ENCODE data around the gene ZBTB24.

The ZBTB24 gene

DNA sequence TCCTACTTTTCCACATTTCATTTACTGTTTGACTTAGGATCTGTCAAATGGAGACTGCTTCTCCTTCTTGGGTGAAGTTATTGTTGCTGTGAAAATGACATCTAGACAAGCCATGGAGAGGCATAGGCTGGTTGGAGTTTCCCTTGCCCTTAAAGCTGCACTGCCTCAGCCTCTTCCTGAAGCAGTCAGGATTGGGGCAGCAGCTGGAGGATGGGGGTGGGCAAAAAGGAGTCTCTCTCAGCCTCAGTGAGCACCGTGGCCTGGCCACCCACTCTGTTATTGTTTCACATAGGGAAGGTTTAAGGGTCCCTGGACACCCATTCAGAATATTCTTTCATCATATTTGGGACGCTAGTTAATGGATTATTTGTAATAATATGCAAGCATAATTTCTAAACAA is 7.7 kb upstream of the ZBTB24 start:
- no peak for DNase-seq (ENCODE audit: low read depth, low spot score)
- TF ChIP-seq, protein P1, sequence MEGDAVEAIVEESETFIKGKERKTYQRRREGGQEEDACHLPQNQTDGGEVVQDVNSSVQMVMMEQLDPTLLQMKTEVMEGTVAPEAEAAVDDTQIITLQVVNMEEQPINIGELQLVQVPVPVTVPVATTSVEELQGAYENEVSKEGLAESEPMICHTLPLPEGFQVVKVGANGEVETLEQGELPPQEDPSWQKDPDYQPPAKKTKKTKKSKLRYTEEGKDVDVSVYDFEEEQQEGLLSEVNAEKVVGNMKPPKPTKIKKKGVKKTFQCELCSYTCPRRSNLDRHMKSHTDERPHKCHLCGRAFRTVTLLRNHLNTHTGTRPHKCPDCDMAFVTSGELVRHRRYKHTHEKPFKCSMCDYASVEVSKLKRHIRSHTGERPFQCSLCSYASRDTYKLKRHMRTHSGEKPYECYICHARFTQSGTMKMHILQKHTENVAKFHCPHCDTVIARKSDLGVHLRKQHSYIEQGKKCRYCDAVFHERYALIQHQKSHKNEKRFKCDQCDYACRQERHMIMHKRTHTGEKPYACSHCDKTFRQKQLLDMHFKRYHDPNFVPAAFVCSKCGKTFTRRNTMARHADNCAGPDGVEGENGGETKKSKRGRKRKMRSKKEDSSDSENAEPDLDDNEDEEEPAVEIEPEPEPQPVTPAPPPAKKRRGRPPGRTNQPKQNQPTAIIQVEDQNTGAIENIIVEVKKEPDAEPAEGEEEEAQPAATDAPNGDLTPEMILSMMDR (IDR thresholded peaks at IDR 0.05; ENCODE audit: low read depth, low read length), result no peak
- in situ Hi-C loops (cut with HindIII; ENCODE audit: low sequenced_read_pairs), result no loop called here
- no peak overlapping the region for H3K4me3 ChIP-seq (ENCODE audit: low read depth, low read length)

DNA sequence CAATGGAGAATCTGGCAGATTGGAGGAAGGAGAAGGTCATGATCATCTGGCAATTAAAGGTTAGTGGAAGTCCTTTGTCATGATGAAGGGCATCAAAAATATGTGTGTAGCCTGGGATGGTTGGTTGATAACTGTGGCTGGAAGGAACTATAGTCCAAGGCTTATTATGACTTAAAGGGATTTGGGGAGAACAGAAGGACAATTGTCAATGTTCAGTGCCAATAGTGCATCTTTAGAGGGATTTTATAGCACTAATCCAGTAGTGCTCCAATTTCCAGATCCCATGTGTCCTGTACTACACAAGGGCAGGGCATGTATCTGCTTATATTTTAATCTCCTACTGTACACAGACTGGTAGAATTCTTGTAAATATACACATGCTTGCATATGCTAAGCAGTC is 5.0 kb upstream of the ZBTB24 start:
- no peak overlapping the region for H3K4me3 ChIP-seq (ENCODE audit: low read depth, low read length)
- TF ChIP-seq, protein P1 (IDR thresholded peaks at IDR 0.05; ENCODE audit: low read depth, low read length), result no peak
- in situ Hi-C loops (cut with HindIII; ENCODE audit: low sequenced_read_pairs), result no loop called here
- DNase-seq (ENCODE audit: low read depth, low spot score), result no peak

DNA sequence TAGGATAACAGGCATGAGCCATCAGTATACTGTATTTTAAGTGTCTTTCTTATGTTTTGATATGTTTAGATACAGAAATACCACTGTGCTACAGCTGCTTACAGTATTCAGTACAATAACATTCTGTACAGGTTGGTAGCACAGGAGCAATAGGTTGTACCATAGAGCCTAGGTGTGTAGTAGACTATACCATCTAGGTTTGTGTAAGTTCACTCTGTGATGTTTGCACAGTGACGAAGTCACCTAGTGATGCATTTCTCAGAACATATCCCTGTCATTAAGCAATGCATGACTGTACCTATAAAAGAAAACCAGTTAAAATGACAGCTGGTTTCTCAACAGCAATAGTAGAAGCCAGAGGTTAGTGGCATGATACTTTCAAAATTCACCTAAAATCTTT is 3.0 kb upstream of the ZBTB24 start:
- in situ Hi-C loops (cut with HindIII; ENCODE audit: low sequenced_read_pairs), result no loop called here
- TF ChIP-seq, protein P1 (IDR thresholded peaks at IDR 0.05; ENCODE audit: low read depth, low read length), result no peak
- H3K4me3 ChIP-seq (ENCODE audit: low read depth, low read length), result no peak overlapping the region
- no peak for DNase-seq (ENCODE audit: low read depth, low spot score)

DNA sequence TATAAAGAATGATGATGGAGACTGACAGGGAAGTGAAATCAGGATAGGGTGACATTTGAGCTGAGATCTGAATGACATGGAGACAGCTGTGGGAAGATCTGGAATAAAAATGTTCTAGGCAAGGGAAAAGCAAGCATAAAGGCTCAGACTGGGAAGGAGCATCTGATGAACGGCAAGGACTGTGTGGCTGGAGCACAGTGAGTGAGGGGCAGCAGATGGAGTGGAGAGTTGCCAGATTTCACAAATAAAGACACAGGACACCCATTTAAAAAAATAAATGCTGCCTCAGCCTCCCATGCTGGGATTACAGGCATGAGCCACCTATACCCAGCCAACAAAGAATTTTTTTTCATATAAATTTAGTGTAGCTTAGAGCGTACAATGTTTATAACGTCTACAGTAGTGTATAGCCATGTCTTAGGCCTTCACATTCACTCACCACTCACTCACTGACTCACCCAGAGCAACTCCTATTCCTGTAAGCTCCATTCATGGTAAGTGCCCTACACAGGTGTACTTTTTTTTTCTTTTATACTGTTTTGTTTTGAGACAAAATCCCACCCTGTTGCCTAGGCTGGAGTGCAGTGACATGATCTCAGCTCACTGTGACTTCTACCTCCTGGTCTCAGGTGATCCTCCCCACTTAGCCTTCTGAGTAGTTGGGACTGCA is 2.4 kb upstream of the ZBTB24 start:
- TF ChIP-seq, protein P1 (IDR thresholded peaks at IDR 0.05; ENCODE audit: low read depth, low read length), result no peak
- no peak overlapping the region for H3K4me3 ChIP-seq (ENCODE audit: low read depth, low read length)
- in situ Hi-C loops (cut with HindIII; ENCODE audit: low sequenced_read_pairs), result no loop called here

DNA sequence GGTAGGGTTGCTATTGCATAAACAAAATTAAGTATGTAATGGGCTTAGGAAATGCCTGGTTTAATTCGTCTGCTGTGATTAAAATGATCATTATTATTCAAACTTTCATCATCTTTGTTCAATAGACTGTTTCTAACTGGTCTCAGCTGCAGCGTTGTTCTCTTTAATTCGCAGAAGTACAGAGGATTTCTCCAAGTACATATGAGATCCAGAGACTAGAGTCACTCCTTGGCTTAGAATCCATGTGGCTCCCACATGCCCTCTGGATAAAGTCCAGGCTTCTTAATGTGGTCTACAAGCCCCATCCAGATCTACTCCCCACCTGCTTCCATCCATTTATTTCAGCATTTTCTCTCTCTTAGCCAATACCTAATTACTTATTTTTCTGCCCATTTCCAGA is 1.1 kb upstream of the ZBTB24 start:
- peak; percentile 9 for DNase-seq (ENCODE audit: low read depth, low spot score)
- no peak overlapping the region for H3K4me3 ChIP-seq (ENCODE audit: low read depth, low read length)
- in situ Hi-C loops (cut with HindIII; ENCODE audit: low sequenced_read_pairs), result no loop called here
- TF ChIP-seq, protein P1 (IDR thresholded peaks at IDR 0.05; ENCODE audit: low read depth, low read length), result no peak

More for the DNA sequence above, 2.4 kb upstream of the ZBTB24 start:
- no peak for DNase-seq (ENCODE audit: low read depth, low spot score)

DNA sequence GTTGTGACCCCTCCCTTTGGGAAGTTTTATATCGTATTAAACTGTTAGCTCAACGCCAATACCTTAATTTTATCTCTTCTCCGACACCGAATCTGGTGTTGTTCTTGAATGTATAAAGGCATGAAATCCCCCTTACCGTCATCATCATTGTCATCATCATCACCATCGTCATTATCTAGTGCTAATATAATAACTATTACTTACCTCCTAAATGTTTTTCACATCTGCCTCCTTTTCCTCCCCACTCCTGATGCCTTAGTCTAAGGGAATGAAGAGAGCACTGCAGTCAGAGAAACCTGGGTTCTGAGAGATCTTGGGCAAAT is 677 bp upstream of the ZBTB24 start:
- in situ Hi-C loops (cut with HindIII; ENCODE audit: low sequenced_read_pairs), result no loop called here
- TF ChIP-seq, protein P1 (IDR thresholded peaks at IDR 0.05; ENCODE audit: low read depth, low read length), result no peak
- H3K4me3 ChIP-seq (ENCODE audit: low read depth, low read length), result peak overlapping the region; percentile 47
- DNase-seq (ENCODE audit: low read depth, low spot score), result no peak
